ENCODE data around the gene ITPR2.

Gene ITPR2

DNA sequence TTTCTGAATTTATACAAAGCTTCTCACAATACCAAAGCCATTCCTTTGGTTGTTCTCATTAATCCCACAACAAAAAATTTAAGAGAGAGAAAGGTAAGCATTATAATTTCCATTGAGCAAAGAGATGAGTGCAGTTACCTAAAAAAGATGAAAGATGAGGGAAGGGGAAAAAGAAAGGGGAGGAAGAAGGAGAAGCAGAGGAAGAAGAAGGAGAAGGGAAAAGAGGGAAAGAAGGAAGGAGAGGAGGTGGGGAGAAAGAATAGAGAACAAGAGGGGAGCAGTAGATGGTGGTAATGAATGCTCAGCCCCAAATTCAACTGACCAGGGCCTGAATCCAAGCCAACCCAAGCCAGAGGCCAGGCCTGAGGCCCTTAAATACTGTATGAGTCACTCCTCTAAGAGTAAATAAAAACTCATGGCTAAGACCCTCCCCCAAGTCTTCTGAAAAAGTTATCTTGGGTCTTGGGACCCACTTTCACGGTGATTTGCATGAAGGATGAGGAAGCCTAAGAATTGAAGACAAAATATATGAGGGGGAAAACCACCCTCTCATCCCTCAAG, 144.6 kb downstream of the ITPR2 start:
- H3K36me3 ChIP-seq (replicated peaks; ENCODE audit: insufficient read depth, low read length): no peaks in the 10 kb centered on the region
- no peaks in the 10 kb centered on the region for H3F3A ChIP-seq (ENCODE audit: insufficient read depth, low read length)
- TF ChIP-seq, protein P1, sequence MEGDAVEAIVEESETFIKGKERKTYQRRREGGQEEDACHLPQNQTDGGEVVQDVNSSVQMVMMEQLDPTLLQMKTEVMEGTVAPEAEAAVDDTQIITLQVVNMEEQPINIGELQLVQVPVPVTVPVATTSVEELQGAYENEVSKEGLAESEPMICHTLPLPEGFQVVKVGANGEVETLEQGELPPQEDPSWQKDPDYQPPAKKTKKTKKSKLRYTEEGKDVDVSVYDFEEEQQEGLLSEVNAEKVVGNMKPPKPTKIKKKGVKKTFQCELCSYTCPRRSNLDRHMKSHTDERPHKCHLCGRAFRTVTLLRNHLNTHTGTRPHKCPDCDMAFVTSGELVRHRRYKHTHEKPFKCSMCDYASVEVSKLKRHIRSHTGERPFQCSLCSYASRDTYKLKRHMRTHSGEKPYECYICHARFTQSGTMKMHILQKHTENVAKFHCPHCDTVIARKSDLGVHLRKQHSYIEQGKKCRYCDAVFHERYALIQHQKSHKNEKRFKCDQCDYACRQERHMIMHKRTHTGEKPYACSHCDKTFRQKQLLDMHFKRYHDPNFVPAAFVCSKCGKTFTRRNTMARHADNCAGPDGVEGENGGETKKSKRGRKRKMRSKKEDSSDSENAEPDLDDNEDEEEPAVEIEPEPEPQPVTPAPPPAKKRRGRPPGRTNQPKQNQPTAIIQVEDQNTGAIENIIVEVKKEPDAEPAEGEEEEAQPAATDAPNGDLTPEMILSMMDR (IDR thresholded peaks at IDR 0.05; ENCODE audit: low read length): no peak
- TF ChIP-seq EZH2phosphoT487 (IDR thresholded peaks at IDR 0.05; ENCODE audit: low read length) (no peak), EZH2 (optimal IDR thresholded peaks at IDR 0.05; ENCODE audit: low read depth, low read length) (no peak)
- no peak overlapping the region for H3K27ac ChIP-seq (ENCODE audit: low read length)
- no peak overlapping the region for H2AFZ ChIP-seq (ENCODE audit: low read length)
- no peaks in the 10 kb centered on the region for H3K9me2 ChIP-seq (replicated peaks; ENCODE audit: insufficient read depth, low read length)
- no peaks in the 10 kb centered on the region for H4K20me1 ChIP-seq (ENCODE audit: insufficient read depth, low read length)
- no peaks in the 10 kb centered on the region for H3K27me3 ChIP-seq (replicated peaks; ENCODE audit: insufficient read depth, low read length)
- H3K4me3 ChIP-seq (ENCODE audit: low read length): no peak overlapping the region
- H3K4me2 ChIP-seq (ENCODE audit: low read depth, low read length): no peak overlapping the region
- H3K9me3 ChIP-seq (replicated peaks; ENCODE audit: insufficient read depth, low read length): no peaks in the 10 kb centered on the region
- DNase-seq: no peak
- no peaks in the 10 kb centered on the region for H3K4me1 ChIP-seq (ENCODE audit: low read length)
- H3K79me2 ChIP-seq (ENCODE audit: low read length): no peaks in the 10 kb centered on the region
- no peak overlapping the region for H3K9ac ChIP-seq (ENCODE audit: low read length)

DNA sequence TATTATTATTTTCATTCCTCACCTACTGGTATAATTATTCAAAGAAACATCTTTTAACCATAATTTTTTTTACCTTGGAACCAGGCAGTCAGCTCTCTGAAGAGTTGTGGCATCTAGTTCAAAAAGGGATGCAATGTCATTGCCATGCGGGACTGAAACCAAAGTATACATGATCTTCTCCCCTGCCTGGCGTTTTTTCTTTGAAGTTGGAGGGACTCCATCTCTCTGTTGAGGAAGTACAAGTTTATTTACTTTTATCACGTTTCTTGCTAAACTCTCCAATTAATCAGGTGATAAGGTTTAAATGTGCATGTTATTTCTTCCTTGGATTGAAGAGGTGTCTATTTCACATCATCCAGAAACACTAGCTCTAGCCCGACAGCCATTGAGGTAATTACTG, 146.6 kb downstream of the ITPR2 start:
- Histone ChIP-seq H3K4me3 (ENCODE audit: low read length) (no peak overlapping the region), H3K36me3 (replicated peaks; ENCODE audit: insufficient read depth, low read length) (no peaks in the 10 kb centered on the region), H3K4me2 (ENCODE audit: low read depth, low read length) (no peak overlapping the region), H3F3A (ENCODE audit: insufficient read depth, low read length) (no peaks in the 10 kb centered on the region), H3K9ac (ENCODE audit: low read length) (no peak overlapping the region), H3K9me3 (replicated peaks; ENCODE audit: insufficient read depth, low read length) (no peaks in the 10 kb centered on the region), H3K79me2 (ENCODE audit: low read length) (no peaks in the 10 kb centered on the region), H3K4me1 (ENCODE audit: low read length) (no peaks in the 10 kb centered on the region), H4K20me1 (ENCODE audit: insufficient read depth, low read length) (no peaks in the 10 kb centered on the region), H2AFZ (ENCODE audit: low read length) (no peak overlapping the region), H3K27me3 (replicated peaks; ENCODE audit: insufficient read depth, low read length) (no peaks in the 10 kb centered on the region), H3K27ac (ENCODE audit: low read length) (no peak overlapping the region), H3K9me2 (replicated peaks; ENCODE audit: insufficient read depth, low read length) (no peaks in the 10 kb centered on the region)
- TF ChIP-seq EZH2 (optimal IDR thresholded peaks at IDR 0.05; ENCODE audit: low read depth, low read length): no peak
- TF ChIP-seq, protein P1 (IDR thresholded peaks at IDR 0.05; ENCODE audit: low read length): no peak
- no peak for TF ChIP-seq EZH2phosphoT487 (IDR thresholded peaks at IDR 0.05; ENCODE audit: low read length)
- DNase-seq: no peak

DNA sequence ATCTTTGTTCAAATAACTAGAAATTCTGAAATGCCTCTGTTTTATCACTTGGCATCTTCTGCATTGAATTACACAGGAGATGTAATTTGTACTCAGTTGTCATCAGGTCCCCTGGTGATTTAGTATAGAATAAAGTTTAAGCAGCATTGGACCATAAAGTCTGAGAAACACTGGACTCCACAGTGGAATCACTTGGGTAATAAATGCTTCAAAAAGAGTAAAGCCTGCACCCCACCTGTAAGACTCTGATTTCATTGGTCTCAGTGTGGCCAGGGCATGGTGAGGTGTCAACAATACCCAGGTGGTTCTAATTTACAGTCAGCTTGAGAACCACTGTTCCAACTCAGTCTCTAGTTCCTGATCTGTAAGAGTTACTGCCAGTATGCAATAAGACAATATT, 148.9 kb downstream of the ITPR2 start:
- H3K36me3 ChIP-seq (replicated peaks; ENCODE audit: insufficient read depth, low read length): no peaks in the 10 kb centered on the region
- H3K4me2 ChIP-seq (ENCODE audit: low read depth, low read length): no peak overlapping the region
- H3K9me2 ChIP-seq (replicated peaks; ENCODE audit: insufficient read depth, low read length): no peaks in the 10 kb centered on the region
- no peak overlapping the region for H3K4me3 ChIP-seq (ENCODE audit: low read length)
- H3K27me3 ChIP-seq (replicated peaks; ENCODE audit: insufficient read depth, low read length): no peaks in the 10 kb centered on the region
- H3K9ac ChIP-seq (ENCODE audit: low read length): no peak overlapping the region
- H3K4me1 ChIP-seq (ENCODE audit: low read length): no peaks in the 10 kb centered on the region
- H2AFZ ChIP-seq (ENCODE audit: low read length): no peak overlapping the region
- no peaks in the 10 kb centered on the region for H3K9me3 ChIP-seq (replicated peaks; ENCODE audit: insufficient read depth, low read length)
- DNase-seq: no peak
- no peaks in the 10 kb centered on the region for H3K79me2 ChIP-seq (ENCODE audit: low read length)
- H3F3A ChIP-seq (ENCODE audit: insufficient read depth, low read length): no peaks in the 10 kb centered on the region
- H3K27ac ChIP-seq (ENCODE audit: low read length): no peak overlapping the region
- H4K20me1 ChIP-seq (ENCODE audit: insufficient read depth, low read length): no peaks in the 10 kb centered on the region
- TF ChIP-seq EZH2 (optimal IDR thresholded peaks at IDR 0.05; ENCODE audit: low read depth, low read length) (no peak), EZH2phosphoT487 (IDR thresholded peaks at IDR 0.05; ENCODE audit: low read length) (no peak)
- TF ChIP-seq, protein P1 (IDR thresholded peaks at IDR 0.05; ENCODE audit: low read length): no peak

All from MM.1S (cell line).